H1 (cell line): ENCODE results near the gene FUBP3.

ENCODE experiments used
- ASH2L ChIP-seq: fragments of 200-600, 300-600 bp; sonication (generic); IDR thresholded peaks from one replicate; pipeline ENCODE4 v1.7.1; 2017; ENCODE audit warnings: low read length
- CTCF ChIP-seq, 3 experiments: IDR thresholded peaks; 1 replicate in 2 of 3; 2 replicates in 1 of 3; pipeline versions ENCODE4 v1.5.1 to v1.6.1; 2011; ENCODE audit warnings: low read length in 3 of 3, mild to moderate bottlenecking in 3 of 3, inconsistent platforms in 2 of 3, low read depth in 1 of 3, moderate library complexity in 1 of 3; ENCODE audit not compliant: insufficient read depth in 1 of 3; ENCODE audit errors: control extremely low read depth in 1 of 3
- MAX ChIP-seq: IDR thresholded peaks from 2 replicates; pipeline ENCODE4 v1.6.1; 2012; ENCODE audit warnings: inconsistent platforms
- POLR2A ChIP-seq, 2 experiments: IDR thresholded peaks; 1 replicate in 1 of 2; 2 replicates in 1 of 2; pipeline ENCODE4 v1.6.1; 2011; ENCODE audit warnings: low read depth in 2 of 2, low read length in 2 of 2, mild to moderate bottlenecking in 2 of 2; ENCODE audit errors: control extremely low read depth in 1 of 2
- RFX5 ChIP-seq: IDR thresholded peaks from 2 replicates; pipeline ENCODE4 v1.6.1; 2011; ENCODE audit warnings: low read depth, low read length, improper control_type of control experiment, borderline replicate concordance
- SP4 ChIP-seq: IDR thresholded peaks from 2 replicates; pipeline ENCODE4 v1.6.1; 2012; ENCODE audit warnings: low read length, inconsistent platforms
- TCF12 ChIP-seq: IDR thresholded peaks from 2 replicates; pipeline ENCODE4 v1.6.1; 2011; ENCODE audit warnings: low read depth, mild to moderate bottlenecking, low read length
- TEAD4 ChIP-seq: IDR thresholded peaks from 2 replicates; pipeline ENCODE4 v1.6.1; 2012; ENCODE audit warnings: low read depth, low read length, inconsistent platforms, mixed read lengths
- USF2 ChIP-seq: IDR thresholded peaks from 2 replicates; pipeline ENCODE4 v1.6.1; 2011; ENCODE audit warnings: low read length, improper control_type of control experiment
- YY1 ChIP-seq: IDR thresholded peaks from 2 replicates; pipeline ENCODE4 v1.6.1; 2011; ENCODE audit warnings: low read depth, mild to moderate bottlenecking, low read length

GRCh38 chr9:130665029-130665430 lies 85.7 kb downstream of the FUBP3 start:
- TF ChIP-seq MAX: no peak
- TF ChIP-seq RFX5: no peak
- no peak for TF ChIP-seq TEAD4
- TF ChIP-seq POLR2A (IDR thresholded peaks at IDR 0.05; ENCODE audit: control extremely low read depth in 1 of 2, low read depth in 2 of 2, low read length in 2 of 2): no peak
- TF ChIP-seq TCF12: no peak
- no peak for TF ChIP-seq USF2
- TF ChIP-seq CTCF (IDR thresholded peaks at IDR 0.05; ENCODE audit: control extremely low read depth in 1 of 3, insufficient read depth in 1 of 3, low read depth in 1 of 3, low read length in 3 of 3): no peak
- no peak for TF ChIP-seq YY1
- TF ChIP-seq SP4: no peak
- TF ChIP-seq ASH2L: no peak
